K562 (cell line): Measurements from ENCODE around the gene ZFPM1.

Source experiments
- ARHGAP35 ChIP-seq: fragments of 450-650 bp; IDR thresholded peaks from 2 replicates; pipeline ENCODE4 v1.6.1; 2018; ENCODE audit not compliant: partially characterized antibody
- CREM ChIP-seq: IDR thresholded peaks from 2 replicates; pipeline ENCODE4 v1.6.1; 2014; ENCODE audit warnings: antibody characterized with exemption, low read depth
- EGR1 ChIP-seq: fragments of 450-650 bp; conservative IDR thresholded peaks from 2 replicates; pipeline ENCODE4 v1.6.1; 2017; ENCODE audit warnings: mild to moderate bottlenecking
- NCOR1 ChIP-seq: fragments of 450-650 bp; IDR thresholded peaks from 2 replicates; pipeline ENCODE4 v1.6.1; 2016; ENCODE audit warnings: mild to moderate bottlenecking, moderate library complexity
- ZKSCAN1 ChIP-seq: fragments of 150-350 bp; IDR thresholded peaks from 2 replicates; pipeline ENCODE4 v1.6.1; 2016; ENCODE audit warnings: low read depth, low read length
- TF ChIP-seq, protein P1 (sequence below): sonication (generic); formaldehyde crosslinking; IDR thresholded peaks from 2 replicates; pipeline ENCODE4 v1.8.0; 2022; ENCODE audit warnings: missing genetic modification reagents, mild to moderate bottlenecking, borderline replicate concordance
- TF ChIP-seq, protein P2 (sequence below): sonication (generic); formaldehyde crosslinking; IDR thresholded peaks from 2 replicates; pipeline ENCODE4 v1.8.1; 2022; ENCODE audit warnings: missing genetic modification reagents
- TF ChIP-seq, protein P3 (sequence below): sonication (generic); formaldehyde crosslinking; IDR thresholded peaks from 2 replicates; pipeline ENCODE4 v1.8.0; 2022; ENCODE audit warnings: mild to moderate bottlenecking, missing genetic modification reagents

DNA sequence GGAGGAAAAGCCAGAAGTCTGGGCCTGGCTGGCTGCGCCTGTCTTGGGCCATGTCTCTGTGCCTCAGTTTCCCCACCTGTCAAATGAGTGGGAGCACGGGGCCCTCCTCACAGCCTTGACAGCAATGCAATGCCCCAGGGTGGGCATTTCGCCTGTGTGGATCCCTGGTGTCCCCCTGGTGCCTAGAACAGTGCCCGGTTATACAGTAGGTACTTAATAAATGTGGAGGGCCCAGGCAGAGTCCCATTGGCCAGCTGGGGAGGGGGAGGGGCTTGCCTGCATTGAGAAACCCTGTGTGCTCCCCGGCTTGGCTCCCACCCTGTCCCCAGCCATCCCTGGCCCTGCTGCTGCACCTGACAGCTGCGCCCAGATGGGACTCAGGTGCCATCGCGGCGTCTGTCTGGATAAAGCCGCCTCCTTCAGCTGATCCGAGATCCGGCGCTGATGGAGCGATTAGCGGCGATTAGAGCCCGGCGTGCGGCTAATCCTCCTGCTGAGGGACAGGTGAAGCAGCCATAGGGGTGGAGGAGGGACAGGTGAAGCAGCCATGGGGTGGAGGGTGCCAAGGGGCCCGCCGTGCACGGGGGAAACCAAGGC, 12.4 kb downstream of the ZFPM1 start:
- TF ChIP-seq CREM (no peak), NCOR1 (no peak), ARHGAP35 (no peak), EGR1 (no peak), ZKSCAN1 (no peak)
- TF ChIP-seq, protein P1, sequence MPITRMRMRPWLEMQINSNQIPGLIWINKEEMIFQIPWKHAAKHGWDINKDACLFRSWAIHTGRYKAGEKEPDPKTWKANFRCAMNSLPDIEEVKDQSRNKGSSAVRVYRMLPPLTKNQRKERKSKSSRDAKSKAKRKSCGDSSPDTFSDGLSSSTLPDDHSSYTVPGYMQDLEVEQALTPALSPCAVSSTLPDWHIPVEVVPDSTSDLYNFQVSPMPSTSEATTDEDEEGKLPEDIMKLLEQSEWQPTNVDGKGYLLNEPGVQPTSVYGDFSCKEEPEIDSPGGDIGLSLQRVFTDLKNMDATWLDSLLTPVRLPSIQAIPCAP (CRISPR knock-in tag), result no peak
- TF ChIP-seq, protein P2, sequence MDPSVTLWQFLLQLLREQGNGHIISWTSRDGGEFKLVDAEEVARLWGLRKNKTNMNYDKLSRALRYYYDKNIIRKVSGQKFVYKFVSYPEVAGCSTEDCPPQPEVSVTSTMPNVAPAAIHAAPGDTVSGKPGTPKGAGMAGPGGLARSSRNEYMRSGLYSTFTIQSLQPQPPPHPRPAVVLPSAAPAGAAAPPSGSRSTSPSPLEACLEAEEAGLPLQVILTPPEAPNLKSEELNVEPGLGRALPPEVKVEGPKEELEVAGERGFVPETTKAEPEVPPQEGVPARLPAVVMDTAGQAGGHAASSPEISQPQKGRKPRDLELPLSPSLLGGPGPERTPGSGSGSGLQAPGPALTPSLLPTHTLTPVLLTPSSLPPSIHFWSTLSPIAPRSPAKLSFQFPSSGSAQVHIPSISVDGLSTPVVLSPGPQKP (CRISPR knock-in tag), result no peak
- TF ChIP-seq, protein P3, sequence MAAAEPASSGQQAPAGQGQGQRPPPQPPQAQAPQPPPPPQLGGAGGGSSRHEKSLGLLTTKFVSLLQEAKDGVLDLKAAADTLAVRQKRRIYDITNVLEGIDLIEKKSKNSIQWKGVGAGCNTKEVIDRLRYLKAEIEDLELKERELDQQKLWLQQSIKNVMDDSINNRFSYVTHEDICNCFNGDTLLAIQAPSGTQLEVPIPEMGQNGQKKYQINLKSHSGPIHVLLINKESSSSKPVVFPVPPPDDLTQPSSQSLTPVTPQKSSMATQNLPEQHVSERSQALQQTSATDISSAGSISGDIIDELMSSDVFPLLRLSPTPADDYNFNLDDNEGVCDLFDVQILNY (CRISPR knock-in tag), result no peak
